HuH-7.5 (cell line): Measurements from ENCODE around the gene AFF4.
"Not testable (repeated sequence)": the region's sequence is repeated elsewhere in the genome, so short reads cannot be mapped to it uniquely, and the experiment has no call there.

Experiments used
- DNase-seq: peaks from one replicate; pipeline ENCODE4 v3.0.0; 2011; ENCODE audit warnings: low spot score

The AFF4 gene

GRCh38 chr5:132963171-132964104, at the start of gene AFF4:
AFF4 (minus strand) TSS chr5:132963634; CDS start chr5:132937189, 26,445 bp downstream.
- DNase-seq: peak; percentile 89

- DNase-seq: not testable (repeated sequence)
Observed at GRCh38 chr5:133008455-133008854, 45.0 kb upstream of the AFF4 start.

GRCh38 chr5:133006653-133007052, 43.2 kb upstream of the AFF4 start:
- DNase-seq: no peak

- no peak for DNase-seq
Observed at GRCh38 chr5:132999246-132999645, 35.8 kb upstream of the AFF4 start.

- DNase-seq: no peak
Observed at GRCh38 chr5:132998556-132998955, 35.1 kb upstream of the AFF4 start.

- no peak for DNase-seq
Observed at GRCh38 chr5:132996307-132996706, 32.9 kb upstream of the AFF4 start.

- no peak for DNase-seq
Observed at GRCh38 chr5:132987531-132988408, 24.3 kb upstream of the AFF4 start.

- DNase-seq: not testable (repeated sequence)
Observed at GRCh38 chr5:132982971-132983370, 19.5 kb upstream of the AFF4 start.

- DNase-seq: no peak
Observed at GRCh38 chr5:132981288-132981687, 17.9 kb upstream of the AFF4 start.

- DNase-seq: no peak
Observed at GRCh38 chr5:132979976-132980375, 16.5 kb upstream of the AFF4 start.

- no peak for DNase-seq
Observed at GRCh38 chr5:132979367-132979940, 16.0 kb upstream of the AFF4 start.

- DNase-seq: no peak
Observed at GRCh38 chr5:132976852-132977251, 13.4 kb upstream of the AFF4 start.

- not testable (repeated sequence) for DNase-seq
Observed at GRCh38 chr5:132972436-132972828, 9.0 kb upstream of the AFF4 start.

GRCh38 chr5:132971483-132972435, 8.3 kb upstream of the AFF4 start:
- DNase-seq: no peak

GRCh38 chr5:132965120-132965519, 1.7 kb upstream of the AFF4 start:
- DNase-seq: no peak

GRCh38 chr5:132962429-132963021, 909 bp downstream of the AFF4 start:
- DNase-seq: no peak

- DNase-seq: no peak
Observed at GRCh38 chr5:132961887-132962286, 1.5 kb downstream of the AFF4 start.

- not testable (repeated sequence) for DNase-seq
Observed at GRCh38 chr5:132961123-132961815, 2.2 kb downstream of the AFF4 start.

GRCh38 chr5:132956166-132956799, 7.2 kb downstream of the AFF4 start:
- not testable (repeated sequence) for DNase-seq

GRCh38 chr5:132953710-132954109, 9.7 kb downstream of the AFF4 start:
- DNase-seq: no peak
